ENCODE measurements around the gene STPG1. TPM values are rescaled to one million over a fixed set of nuclear protein-coding genes. Genes with fewer than 3 reads are reported as not detected.

STPG1 gene
- total and polyA plus RNA-seq, 2 of the 13 experiments (the other 11 are each of a cell fraction or from before 2014, with no cell fraction given): 3.4 to 4.3 TPM

DNA sequence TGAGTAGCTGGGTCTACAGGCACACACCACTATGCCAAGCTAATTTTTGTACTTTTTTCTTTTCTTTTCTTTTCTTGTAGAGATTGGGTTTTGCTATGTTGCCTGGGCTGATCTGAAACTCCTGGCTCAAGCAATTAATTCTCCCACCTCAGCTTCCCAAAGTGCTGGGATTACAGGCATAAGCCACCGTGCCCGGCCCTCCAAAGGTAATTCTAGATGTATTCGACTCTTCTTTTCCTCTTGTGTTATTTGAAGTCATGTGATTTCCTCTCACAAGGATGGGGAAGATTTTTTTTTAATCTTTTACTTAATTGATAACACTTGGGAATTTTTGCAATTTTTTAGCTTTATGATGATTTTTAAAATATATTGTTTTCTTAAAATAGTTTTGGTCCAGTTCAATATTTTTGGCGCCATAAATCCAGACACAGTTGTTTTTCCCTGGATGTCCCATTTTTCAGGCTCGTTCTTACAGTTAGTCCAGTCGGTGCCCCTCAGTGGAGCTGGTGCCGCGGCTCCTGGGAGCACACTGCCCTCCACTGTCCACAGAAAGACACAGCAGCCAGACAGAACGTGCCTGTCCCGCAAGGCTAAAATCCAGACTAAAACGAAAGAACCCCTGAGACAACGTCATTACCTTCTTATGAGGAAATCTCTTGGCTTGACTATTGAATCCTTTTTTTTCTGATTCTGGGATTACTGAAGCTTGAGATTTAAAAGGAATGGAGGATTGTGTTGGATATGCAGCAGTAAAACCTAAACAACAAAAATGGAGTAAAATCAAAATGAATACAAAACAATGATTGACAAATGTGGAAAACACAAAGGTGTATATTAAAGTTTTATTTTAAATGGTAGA is 22.4 kb downstream of the STPG1 start:
- Histone ChIP-seq H3K27ac (ENCODE audit: extremely low read length, insufficient read depth, low read length) (no peak overlapping the region), H3K9ac (ENCODE audit: insufficient read depth, low read depth, low read length) (no peak overlapping the region), H3K4me3 (replicated peaks in 1 of 3; ENCODE audit: insufficient read depth in 1 of 3, low read depth in 2 of 3, low read length in 3 of 3) (no peak overlapping the region), H3K79me2 (ENCODE audit: insufficient read depth, low read length) (no peaks in the 10 kb centered on the region), H3K4me1 (ENCODE audit: insufficient read depth, low read length) (peaks cover 23% of the 10 kb centered on the region), H3K36me3 (replicated peaks in 1 of 2; ENCODE audit: control insufficient read depth in 1 of 2, insufficient read depth in 2 of 2, low read length in 2 of 2) (no peaks in the 10 kb centered on the region; a peak in 1 of 5 replicates), H2AFZ (ENCODE audit: low read length) (no peak overlapping the region), H3K27me3 (ENCODE audit: control insufficient read depth in 1 of 2, insufficient read depth in 2 of 2, low read length in 2 of 2) (no peaks in the 10 kb centered on the region), H3K9me3 (ENCODE audit: low read length) (no peaks in the 10 kb centered on the region), H3K4me2 (ENCODE audit: low read depth, low read length) (no peak overlapping the region), H4K20me1 (ENCODE audit: insufficient read depth, low read length) (no peaks in the 10 kb centered on the region)
- intact Hi-C loops (cut with micrococcal nuclease; ENCODE audit: unreplicated experiment) (loop anchor here (1.0 kb wide), 2 partner anchors 192 to 320 kb away; no protein-coding TSS in a partner anchor), in situ Hi-C loops (cut with HindIII; ENCODE audit: extremely low pct_ligation_motif_present, low pct_unique_long_range_greater_than_20kb) (loop anchor here (5.0 to 10.0 kb wide), 2 partner anchors 189 to 316 kb away; no protein-coding TSS in a partner anchor)
- ChIA-PET POLR2A (no interaction called here), CTCF (ENCODE audit: low intra/inter-chr PET ratio, low total read pairs) (interaction anchor here (1.5 to 5.2 kb wide), 4 partner anchors 192 to 320 kb away, joined by 5 to 151 read pairs (median 20); no protein-coding TSS in a partner anchor)
- DNase-seq (ENCODE audit: low spot score) (peak; percentile 60), ATAC-seq (peak; percentile 85), FAIRE-seq (peak; percentile 79)
- WGBS (ENCODE audit: low lambda C conversion rate): 28% methylated on average over 12 of the region's 12 CpGs
- BruUV-seq (replicated peaks): no TSS peak
- TF ChIP-seq, protein P1, sequence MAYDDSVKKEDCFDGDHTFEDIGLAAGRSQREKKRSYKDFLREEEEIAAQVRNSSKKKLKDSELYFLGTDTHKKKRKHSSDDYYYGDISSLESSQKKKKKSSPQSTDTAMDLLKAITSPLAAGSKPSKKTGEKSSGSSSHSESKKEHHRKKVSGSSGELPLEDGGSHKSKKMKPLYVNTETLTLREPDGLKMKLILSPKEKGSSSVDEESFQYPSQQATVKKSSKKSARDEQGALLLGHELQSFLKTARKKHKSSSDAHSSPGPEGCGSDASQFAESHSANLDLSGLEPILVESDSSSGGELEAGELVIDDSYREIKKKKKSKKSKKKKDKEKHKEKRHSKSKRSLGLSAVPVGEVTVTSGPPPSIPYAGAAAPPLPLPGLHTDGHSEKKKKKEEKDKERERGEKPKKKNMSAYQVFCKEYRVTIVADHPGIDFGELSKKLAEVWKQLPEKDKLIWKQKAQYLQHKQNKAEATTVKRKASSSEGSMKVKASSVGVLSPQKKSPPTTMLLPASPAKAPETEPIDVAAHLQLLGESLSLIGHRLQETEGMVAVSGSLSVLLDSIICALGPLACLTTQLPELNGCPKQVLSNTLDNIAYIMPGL (CRISPR knock-in tag; IDR thresholded peaks at IDR 0.05; ENCODE audit: borderline replicate concordance in 1 of 2, low read depth in 1 of 2): peak; percentile 34; a peak in 1 of 4 replicates
- no peak for TF ChIP-seq POLR2A (IDR thresholded peaks at IDR 0.05; ENCODE audit: insufficient read depth in 1 of 2, low read depth in 2 of 2, low read length in 2 of 2)
- 0 out of 2 replicates have a peak, but pooled peaks have one; percentile 15 for TF ChIP-seq ZNF12 (CRISPR knock-in tag; IDR thresholded peaks at IDR 0.05)
- TF ChIP-seq SMC3 (IDR thresholded peaks at IDR 0.05; ENCODE audit: low read length): peak; percentile 75
- TF ChIP-seq ARNT2 (CRISPR knock-in tag; IDR thresholded peaks at IDR 0.05; ENCODE audit: low read depth): no peak
- 0 out of 2 replicates have a peak, but pooled peaks have one; percentile 26 for TF ChIP-seq BORCS8-MEF2B (CRISPR knock-in tag; IDR thresholded peaks at IDR 0.05)
- TF ChIP-seq, protein P2, sequence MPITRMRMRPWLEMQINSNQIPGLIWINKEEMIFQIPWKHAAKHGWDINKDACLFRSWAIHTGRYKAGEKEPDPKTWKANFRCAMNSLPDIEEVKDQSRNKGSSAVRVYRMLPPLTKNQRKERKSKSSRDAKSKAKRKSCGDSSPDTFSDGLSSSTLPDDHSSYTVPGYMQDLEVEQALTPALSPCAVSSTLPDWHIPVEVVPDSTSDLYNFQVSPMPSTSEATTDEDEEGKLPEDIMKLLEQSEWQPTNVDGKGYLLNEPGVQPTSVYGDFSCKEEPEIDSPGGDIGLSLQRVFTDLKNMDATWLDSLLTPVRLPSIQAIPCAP (CRISPR knock-in tag; IDR thresholded peaks at IDR 0.05; ENCODE audit: low read depth): no peak
- peak; percentile 49; the same call in 1 of the 2 replicates for TF ChIP-seq BHLHE40 (IDR thresholded peaks at IDR 0.05; ENCODE audit: low read length)
- TF ChIP-seq RAD21 (CRISPR knock-in tag; IDR thresholded peaks at IDR 0.05): peak; percentile 88
- peak; percentile 95 for TF ChIP-seq STAG1 (CRISPR knock-in tag; IDR thresholded peaks at IDR 0.05)
- TF ChIP-seq, protein P3, sequence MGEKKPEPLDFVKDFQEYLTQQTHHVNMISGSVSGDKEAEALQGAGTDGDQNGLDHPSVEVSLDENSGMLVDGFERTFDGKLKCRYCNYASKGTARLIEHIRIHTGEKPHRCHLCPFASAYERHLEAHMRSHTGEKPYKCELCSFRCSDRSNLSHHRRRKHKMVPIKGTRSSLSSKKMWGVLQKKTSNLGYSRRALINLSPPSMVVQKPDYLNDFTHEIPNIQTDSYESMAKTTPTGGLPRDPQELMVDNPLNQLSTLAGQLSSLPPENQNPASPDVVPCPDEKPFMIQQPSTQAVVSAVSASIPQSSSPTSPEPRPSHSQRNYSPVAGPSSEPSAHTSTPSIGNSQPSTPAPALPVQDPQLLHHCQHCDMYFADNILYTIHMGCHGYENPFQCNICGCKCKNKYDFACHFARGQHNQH (CRISPR knock-in tag; IDR thresholded peaks at IDR 0.05): 0 out of 2 replicates have a peak, but pooled peaks have one; percentile 36
- TF ChIP-seq HNF4G (IDR thresholded peaks at IDR 0.05; ENCODE audit: borderline replicate concordance, low read depth, low read length): no peak
- TF ChIP-seq HNF4G (CRISPR knock-in tag; IDR thresholded peaks at IDR 0.05; ENCODE audit: borderline replicate concordance, low read depth): no peak
- peak; percentile 47 for TF ChIP-seq XRCC5 (optimal IDR thresholded peaks at IDR 0.05; ENCODE audit: low read length)
- no peak for TF ChIP-seq CREB1 (IDR thresholded peaks at IDR 0.05)
- no peak for TF ChIP-seq CREB1 (CRISPR knock-in tag; IDR thresholded peaks at IDR 0.05)
- TF ChIP-seq, protein P4, sequence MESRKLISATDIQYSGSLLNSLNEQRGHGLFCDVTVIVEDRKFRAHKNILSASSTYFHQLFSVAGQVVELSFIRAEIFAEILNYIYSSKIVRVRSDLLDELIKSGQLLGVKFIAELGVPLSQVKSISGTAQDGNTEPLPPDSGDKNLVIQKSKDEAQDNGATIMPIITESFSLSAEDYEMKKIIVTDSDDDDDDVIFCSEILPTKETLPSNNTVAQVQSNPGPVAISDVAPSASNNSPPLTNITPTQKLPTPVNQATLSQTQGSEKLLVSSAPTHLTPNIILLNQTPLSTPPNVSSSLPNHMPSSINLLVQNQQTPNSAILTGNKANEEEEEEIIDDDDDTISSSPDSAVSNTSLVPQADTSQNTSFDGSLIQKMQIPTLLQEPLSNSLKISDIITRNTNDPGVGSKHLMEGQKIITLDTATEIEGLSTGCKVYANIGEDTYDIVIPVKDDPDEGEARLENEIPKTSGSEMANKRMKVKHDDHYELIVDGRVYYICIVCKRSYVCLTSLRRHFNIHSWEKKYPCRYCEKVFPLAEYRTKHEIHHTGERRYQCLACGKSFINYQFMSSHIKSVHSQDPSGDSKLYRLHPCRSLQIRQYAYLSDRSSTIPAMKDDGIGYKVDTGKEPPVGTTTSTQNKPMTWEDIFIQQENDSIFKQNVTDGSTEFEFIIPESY (CRISPR knock-in tag; IDR thresholded peaks at IDR 0.05): peak; percentile 80
- TF ChIP-seq IRX3 (CRISPR knock-in tag; IDR thresholded peaks at IDR 0.05; ENCODE audit: borderline replicate concordance, low read depth): 0 out of 2 replicates have a peak, but pooled peaks have one; percentile 17

Measured in HepG2 (cell line).